H9 (cell line): Measurements from ENCODE around the gene PIEZO2. TPM values are rescaled to one million over a fixed set of nuclear protein-coding genes. Genes with fewer than 3 reads are reported as not detected.

Experiments used
- DNase-seq: peaks from one replicate; pipeline ENCODE4 v3.0.0-alpha.2; 2017
- H2AFZ ChIP-seq: one replicate; pipeline ENCODE4 v1.6.1; 2013; ENCODE audit warnings: mild to moderate bottlenecking, low read length, control low read depth, moderate library complexity
- H2AK5ac ChIP-seq: 2 replicates; pipeline ENCODE4 v1.6.1; 2013; ENCODE audit warnings: low read length, control low read depth, mixed read lengths; ENCODE audit not compliant: insufficient read length
- H2BK120ac ChIP-seq: one replicate; pipeline ENCODE4 v1.6.1; 2013; ENCODE audit warnings: low read depth, mild to moderate bottlenecking, low read length, control low read depth, inconsistent platforms; ENCODE audit not compliant: poor library complexity, severe bottlenecking
- H2BK12ac ChIP-seq: 2 replicates; pipeline ENCODE4 v1.6.1; 2013; ENCODE audit warnings: low read length, control low read depth, mixed read lengths, low read depth; ENCODE audit not compliant: insufficient read length
- H2BK15ac ChIP-seq: 2 replicates; pipeline ENCODE4 v1.6.1; 2013; ENCODE audit warnings: low read depth, low read length, control low read depth
- H2BK20ac ChIP-seq: one replicate; pipeline ENCODE4 v1.6.1; 2013; ENCODE audit warnings: low read depth, mild to moderate bottlenecking, low read length, control low read depth, inconsistent platforms; ENCODE audit not compliant: poor library complexity, severe bottlenecking
- H2BK5ac ChIP-seq: 2 replicates; pipeline ENCODE4 v1.6.1; 2013; ENCODE audit warnings: low read length, control low read depth, mixed read lengths; ENCODE audit not compliant: insufficient read length
- H3K14ac ChIP-seq: 2 replicates; pipeline ENCODE4 v1.6.1; 2013; ENCODE audit warnings: low read length, control low read depth; ENCODE audit not compliant: insufficient read depth
- H3K18ac ChIP-seq: 2 replicates; pipeline ENCODE4 v1.6.1; 2013; ENCODE audit warnings: low read depth, mild to moderate bottlenecking, mixed read lengths, low read length, control low read depth; ENCODE audit not compliant: insufficient read length
- H3K23ac ChIP-seq: 2 replicates; pipeline ENCODE4 v1.6.1; 2013; ENCODE audit warnings: low read length, control low read depth, mixed read lengths, low read depth; ENCODE audit not compliant: insufficient read length
- H3K23me2 ChIP-seq: 2 replicates; pipeline ENCODE4 v1.6.1; 2013; ENCODE audit warnings: low read depth, mild to moderate bottlenecking, mixed read lengths, low read length, control low read depth; ENCODE audit not compliant: insufficient read length, poor library complexity, severe bottlenecking
- H3K27ac ChIP-seq: 2 replicates; pipeline ENCODE4 v1.5.1; 2013; ENCODE audit warnings: low read length, control low read depth, mixed read lengths, low read depth; ENCODE audit not compliant: insufficient read length
- H3K27me3 ChIP-seq: 2 replicates; pipeline ENCODE4 v1.6.1; 2013; ENCODE audit warnings: low read length, control low read depth, inconsistent platforms; ENCODE audit not compliant: insufficient read depth
- H3K4ac ChIP-seq: 2 replicates; pipeline ENCODE4 v1.6.1; 2013; ENCODE audit warnings: low read depth, mild to moderate bottlenecking, control low read depth, inconsistent platforms, low read length, moderate library complexity
- H3K4me1 ChIP-seq: 2 replicates; pipeline ENCODE4 v1.6.1; 2013; ENCODE audit warnings: low read length, control low read depth, inconsistent platforms; ENCODE audit not compliant: insufficient read depth
- H3K4me2 ChIP-seq: 2 replicates; pipeline ENCODE4 v1.6.1; 2013; ENCODE audit warnings: low read length, control low read depth, mixed read lengths; ENCODE audit not compliant: insufficient read length, insufficient read depth
- H3K56ac ChIP-seq: 2 replicates; pipeline ENCODE4 v1.6.1; 2013; ENCODE audit warnings: low read depth, mild to moderate bottlenecking, mixed read lengths, low read length, control low read depth; ENCODE audit not compliant: insufficient read length
- H3K79me1 ChIP-seq: 2 replicates; pipeline ENCODE4 v1.6.1; 2013; ENCODE audit warnings: low read depth, mild to moderate bottlenecking, moderate library complexity, low read length, control low read depth, inconsistent platforms; ENCODE audit not compliant: insufficient read depth, poor library complexity, severe bottlenecking
- H3K79me2 ChIP-seq: 2 replicates; pipeline ENCODE4 v1.6.1; 2013; ENCODE audit warnings: low read length, control low read depth, inconsistent platforms; ENCODE audit not compliant: insufficient read depth
- H3K9ac ChIP-seq: 2 replicates; pipeline ENCODE4 v1.6.1; 2013; ENCODE audit warnings: low read length, control low read depth, mixed read lengths; ENCODE audit not compliant: insufficient read length; ENCODE audit errors: extremely low read depth
- H3K9me3 ChIP-seq: one replicate; pipeline ENCODE4 v1.6.1; 2013; ENCODE audit warnings: low read depth, low read length, inconsistent platforms; ENCODE audit not compliant: control insufficient read depth
- H3T11ph ChIP-seq: one replicate; pipeline ENCODE4 v1.6.1; 2013; ENCODE audit warnings: mild to moderate bottlenecking, low read length, control low read depth, inconsistent platforms
- H4K20me1 ChIP-seq: one replicate; pipeline ENCODE4 v1.6.1; 2013; ENCODE audit not compliant: control insufficient read depth, insufficient read length, insufficient read depth
- H4K5ac ChIP-seq: 2 replicates; pipeline ENCODE4 v1.6.1; 2013; ENCODE audit warnings: low read depth, mild to moderate bottlenecking, mixed read lengths, low read length, control low read depth; ENCODE audit not compliant: insufficient read length
- H4K8ac ChIP-seq: replicated peaks from 2 replicates; pipeline ENCODE4 v1.6.1; 2013; ENCODE audit warnings: low read length, control low read depth, mixed read lengths, low read depth; ENCODE audit not compliant: insufficient read length
- H4K91ac ChIP-seq: 2 replicates; pipeline ENCODE4 v1.6.1; 2013; ENCODE audit warnings: low read depth, mild to moderate bottlenecking, moderate library complexity, mixed read lengths, low read length, control low read depth; ENCODE audit not compliant: insufficient read length
- H3K27ac Mint-ChIP-seq, 3 experiments: 2 replicates in 2 of 3; 3 replicates in 1 of 3; pipeline ENCODE4 v1.8.0; 2020 to 2021; ENCODE audit warnings: mixed read lengths in 3 of 3, mild to moderate bottlenecking in 1 of 3, moderate library complexity in 1 of 3
- H3K27me3 Mint-ChIP-seq: 2 replicates; pipeline ENCODE4 v1.8.0; 2021; ENCODE audit warnings: low read depth, mild to moderate bottlenecking, moderate library complexity, mixed read lengths
- H3K36me3 Mint-ChIP-seq, 3 experiments: 2 replicates in 2 of 3; 3 replicates in 1 of 3; pipeline ENCODE4 v1.8.0; 2020 to 2021; ENCODE audit warnings: low read depth in 3 of 3, mixed read lengths in 3 of 3; ENCODE audit not compliant: insufficient read depth in 1 of 3
- H3K4me1 Mint-ChIP-seq, 2 experiments: 2 replicates each; pipeline ENCODE4 v1.8.0; 2020; ENCODE audit warnings: mixed read lengths in 2 of 2
- H3K4me3 Mint-ChIP-seq, 2 experiments: 2 replicates in 1 of 2; 3 replicates in 1 of 2; pipeline ENCODE4 v1.8.0; 2020 to 2021; ENCODE audit warnings: mild to moderate bottlenecking in 2 of 2, mixed read lengths in 2 of 2, moderate library complexity in 1 of 2
- H3K9me3 Mint-ChIP-seq, 2 experiments: 2 replicates in 1 of 2; 3 replicates in 1 of 2; pipeline ENCODE4 v1.8.0; 2020; ENCODE audit warnings: mild to moderate bottlenecking in 2 of 2, mixed read lengths in 2 of 2, moderate library complexity in 1 of 2
- CTCF ChIP-seq: fragments of 200-600 bp; sonication (generic); conservative IDR thresholded peaks from 3 replicates; pipeline ENCODE4 v1.8.0; 2021; ENCODE audit warnings: antibody characterized with exemption, mild to moderate bottlenecking
- WGBS: extraction: QIAGEN DNeasy Blood & Tissue Kit; methylation state at CpG from one replicate; pipeline ENCODE4 v1.1.7; 2013; ENCODE audit warnings: missing lambda C conversion rate, low lambda C conversion rate, mixed read lengths; ENCODE audit not compliant: insufficient read length; ENCODE audit errors: extremely low coverage; 5-methylcytosine and 5-hydroxymethylcytosine counted together
- total RNA-seq: library from RNA; stranded (reverse); gene quantifications from 2 replicates; pipeline ENCODE4 v1.2.1, GENCODE V29; 2021

The PIEZO2 gene
- total RNA-seq, 1 experiment from 2014 or later = 3.9 TPM

GRCh38 chr18:10895976-10896375 lies 253.4 kb downstream of the PIEZO2 start:
- no peaks in the 10 kb centered on the region for H3K27me3 ChIP-seq
- H2AK5ac ChIP-seq = no peak overlapping the region
- no peak overlapping the region for H3K23ac ChIP-seq
- H3K9ac ChIP-seq = no peak overlapping the region
- no peaks in the 10 kb centered on the region for H4K20me1 ChIP-seq
- H3K4me2 ChIP-seq = no peak overlapping the region
- H2BK15ac ChIP-seq = no peak overlapping the region
- Mint-ChIP-seq H3K4me1 (peaks cover 12% of the 10 kb centered on the region in 2 experiments), H3K27ac (no peak overlapping the region), H3K27me3 (no peaks in the 10 kb centered on the region), H3K4me3 (no peak overlapping the region), H3K36me3 (peaks cover 0 to 4% (median 0%) of the 10 kb centered on the region in 3 experiments; a peak in 2 of 7 replicates), H3K9me3 (no peaks in the 10 kb centered on the region; a peak in 1 of 5 replicates)
- no peaks in the 10 kb centered on the region for H3K9me3 ChIP-seq
- H3K14ac ChIP-seq = no peak overlapping the region
- no peak overlapping the region for H2AFZ ChIP-seq
- H4K5ac ChIP-seq = no peak overlapping the region
- H3K27ac ChIP-seq = no peak overlapping the region
- H2BK5ac ChIP-seq = no peak overlapping the region
- H3K4me1 ChIP-seq = no peaks in the 10 kb centered on the region; the same call in 1 of the 2 replicates
- H3K4ac ChIP-seq = no peak overlapping the region
- no peaks in the 10 kb centered on the region for H3K79me1 ChIP-seq
- H3K79me2 ChIP-seq = no peaks in the 10 kb centered on the region
- H3T11ph ChIP-seq = no peak overlapping the region
- no peak overlapping the region for H4K8ac ChIP-seq
- WGBS = no CpG with 5 or more reads among the region's 4 CpGs
- H3K56ac ChIP-seq = no peak overlapping the region
- H4K91ac ChIP-seq = no peak overlapping the region
- no peak for DNase-seq
- no peak overlapping the region for H2BK12ac ChIP-seq
- no peak overlapping the region for H2BK20ac ChIP-seq
- H2BK120ac ChIP-seq = no peak overlapping the region
- no peak for TF ChIP-seq CTCF
- H3K18ac ChIP-seq = no peak overlapping the region
- no peaks in the 10 kb centered on the region for H3K23me2 ChIP-seq
